Posterior cingulate gyrus (tissue), 11 donors: Measurements from ENCODE around the gene CADPS2.
"Not testable (repeated sequence)": the region's sequence is repeated elsewhere in the genome, so short reads cannot be mapped to it uniquely, and the experiment has no call there.

Experiments used
- DNase-seq, 10 donors: peaks; one replicate each; pipeline versions ENCODE4 v3.0.0 to v3.0.0-alpha.2; 2020 to 2021; ENCODE audit warnings: mixed read lengths in 3 of 10
- intact Hi-C: fragments of 100-400 bp; cut with DNase I; formaldehyde crosslinking; loops from one replicate; pipeline ENCODE4 v1.15.1; 2023

CADPS2 gene

DNA sequence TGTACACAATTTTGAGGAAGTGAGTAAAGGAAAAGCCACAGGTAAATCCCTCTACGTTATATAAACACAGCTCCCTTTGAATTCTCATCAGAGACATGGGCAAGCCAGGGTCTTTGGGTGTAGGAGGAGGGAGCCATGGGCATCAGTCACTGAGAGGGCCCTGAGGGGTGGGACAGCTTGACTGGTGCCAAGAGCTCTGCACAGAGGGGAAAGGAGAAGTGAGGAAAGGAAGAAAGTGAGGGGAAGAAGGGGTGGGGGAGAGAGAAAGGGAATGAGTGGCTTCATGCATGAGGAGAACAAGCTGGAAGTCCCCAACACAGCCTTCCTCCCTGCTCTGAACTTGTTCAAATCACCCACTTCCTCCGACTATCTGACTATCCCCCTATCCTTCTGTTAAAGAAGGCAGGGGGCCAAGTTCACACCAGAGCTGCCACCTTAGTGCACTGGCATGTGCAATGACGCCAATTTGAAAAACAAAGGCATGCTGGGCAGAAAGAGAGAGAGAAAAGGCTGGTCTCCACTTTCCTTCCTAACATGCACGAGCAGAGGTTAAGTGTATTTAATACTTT, 167.2 kb downstream of the CADPS2 start:
- intact Hi-C loops: no loop called here
- no peak for DNase-seq

- DNase-seq: no peak
- intact Hi-C loops: no loop called here
Measured at GRCh38 chr7:122717356-122718089, 168.7 kb downstream of the CADPS2 start.

- no peak for DNase-seq
- intact Hi-C loops: no loop called here
Measured at GRCh38 chr7:122715183-122715582, 171.1 kb downstream of the CADPS2 start.

GRCh38 chr7:122710916-122711315, 175.3 kb downstream of the CADPS2 start:
- no peak for DNase-seq
- intact Hi-C loops: no loop called here

GRCh38 chr7:122709930-122710646, 176.2 kb downstream of the CADPS2 start:
- intact Hi-C loops: no loop called here
- no peak for DNase-seq

DNA sequence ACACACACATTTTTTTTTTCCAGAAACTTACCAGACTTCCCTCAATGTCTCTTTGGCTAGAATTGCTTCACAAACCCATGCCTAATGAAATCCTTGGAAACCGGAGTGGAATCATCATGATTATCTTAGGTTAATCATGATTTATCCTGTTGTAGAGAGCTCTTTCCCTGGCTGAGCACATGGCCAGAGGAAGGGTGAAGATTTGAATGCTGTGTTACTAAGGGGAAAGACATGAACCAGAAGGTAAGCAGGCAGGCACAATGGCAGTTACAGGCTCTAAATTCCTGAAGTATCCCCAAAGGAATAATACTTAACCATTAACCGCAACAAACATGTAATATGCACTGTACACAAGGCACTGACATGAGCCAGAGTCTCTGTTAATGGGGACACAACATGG, 179.4 kb downstream of the CADPS2 start:
- intact Hi-C loops: no loop called here
- no peak for DNase-seq

GRCh38 chr7:122702872-122703510, 183.3 kb downstream of the CADPS2 start, which contains the start of gene RNF148:
RNF148 (minus strand) TSS chr7:122702922; CDS start chr7:122702750, 172 bp downstream.
- no peak for DNase-seq
- intact Hi-C loops: no loop called here

DNA sequence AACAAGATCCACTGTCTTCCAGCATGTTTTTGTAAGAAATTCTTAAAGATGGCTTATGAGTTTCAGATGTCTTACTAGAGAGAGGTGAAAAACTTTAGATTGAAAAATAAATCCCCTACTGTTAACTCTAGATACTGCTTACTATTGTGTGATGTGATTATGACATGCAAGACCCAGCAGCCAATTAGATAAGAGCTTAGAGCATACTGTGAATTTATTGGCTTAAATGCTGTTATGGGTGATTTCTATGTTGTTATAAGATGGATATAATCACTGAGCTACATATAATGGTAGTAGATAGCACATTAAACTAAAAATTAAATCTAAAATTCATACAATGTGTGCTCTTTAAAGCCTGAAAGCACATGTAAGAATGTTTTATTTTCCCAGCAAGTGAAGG, 187.2 kb downstream of the CADPS2 start, which contains the start of gene RNF133:
TSS of gene RNF133 (minus strand) at position 101 of the 400 bp plus-strand sequence. CDS start 199 bp downstream, outside the sequence.
- DNase-seq: no peak
- intact Hi-C loops: no loop called here

- intact Hi-C loops: no loop called here
Measured at GRCh38 chr7:122695816-122696215, 190.4 kb downstream of the CADPS2 start.

GRCh38 chr7:122694697-122695096, 191.6 kb downstream of the CADPS2 start:
- intact Hi-C loops: no loop called here

More at GRCh38 chr7:122695816-122696215, 190.4 kb downstream of the CADPS2 start:
- DNase-seq: no peak

GRCh38 chr7:122692769-122693309, 193.4 kb downstream of the CADPS2 start:
- intact Hi-C loops: no loop called here
- no peak for DNase-seq

More at GRCh38 chr7:122694697-122695096, 191.6 kb downstream of the CADPS2 start:
- no peak for DNase-seq

DNA sequence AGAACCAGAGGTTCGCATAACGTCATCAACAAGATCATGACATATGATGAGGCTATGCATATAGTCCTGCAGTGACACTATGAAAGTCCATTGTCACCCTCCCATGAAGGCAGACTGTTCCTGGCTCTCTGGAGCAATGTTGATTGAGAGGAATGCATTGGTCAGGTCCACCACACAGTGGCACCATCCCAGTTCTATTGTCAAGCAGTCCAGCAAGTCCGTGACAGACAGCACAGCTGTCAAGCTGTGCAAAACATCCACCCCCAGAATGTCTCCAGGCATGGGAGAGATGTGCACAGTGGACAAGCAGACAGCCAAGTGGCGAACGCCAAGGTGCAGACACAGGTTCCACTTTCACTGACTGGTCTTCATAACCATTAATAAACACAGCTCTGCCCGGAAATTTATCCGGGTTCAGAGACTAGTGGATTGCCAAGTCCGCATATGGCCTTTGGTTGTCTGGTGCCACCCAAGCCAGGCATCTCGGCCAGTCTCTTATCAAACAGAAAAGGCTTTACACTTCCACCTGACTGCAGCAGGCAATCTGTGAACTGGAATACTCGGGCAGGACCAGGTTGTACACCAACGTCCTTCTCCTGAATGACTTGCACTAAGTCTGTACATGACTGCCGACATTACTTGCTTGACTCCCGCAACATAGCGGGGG, 194.6 kb downstream of the CADPS2 start:
- intact Hi-C loops: no loop called here

GRCh38 chr7:122689346-122690109, 196.7 kb downstream of the CADPS2 start:
- intact Hi-C loops: no loop called here
- no peak for DNase-seq

More for the DNA sequence above, 194.6 kb downstream of the CADPS2 start:
- DNase-seq: no peak

DNA sequence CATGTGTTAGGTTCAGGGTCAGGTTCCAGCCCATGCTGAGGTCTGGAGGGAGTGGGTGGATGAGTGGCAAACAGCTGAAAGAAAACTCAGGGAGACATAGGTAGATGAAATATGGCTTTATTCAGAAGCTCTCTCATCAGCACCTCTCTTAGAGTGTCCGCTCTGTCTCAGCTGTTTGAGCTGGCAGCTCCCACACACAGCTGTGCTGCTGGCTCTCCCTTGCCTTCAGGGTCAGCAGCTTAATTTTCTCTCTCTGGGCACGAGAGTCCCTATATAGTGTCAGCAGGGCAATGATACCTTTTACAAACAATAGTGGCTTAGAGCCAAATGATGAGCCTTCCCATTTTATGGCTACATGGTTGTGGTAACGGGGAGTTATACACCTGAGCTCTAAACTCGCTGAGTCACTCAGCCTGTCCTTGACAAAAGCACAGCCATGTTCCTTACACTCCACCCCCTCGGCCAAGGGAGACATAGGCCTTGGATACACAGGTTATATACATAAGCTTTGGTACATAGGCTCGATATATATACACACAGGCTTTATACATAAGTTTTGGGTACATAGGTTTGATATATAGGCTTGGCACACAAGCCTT, 197.8 kb downstream of the CADPS2 start:
- intact Hi-C loops: no loop called here
- peak in 1 of 10 donors; percentile 77 for DNase-seq

DNA sequence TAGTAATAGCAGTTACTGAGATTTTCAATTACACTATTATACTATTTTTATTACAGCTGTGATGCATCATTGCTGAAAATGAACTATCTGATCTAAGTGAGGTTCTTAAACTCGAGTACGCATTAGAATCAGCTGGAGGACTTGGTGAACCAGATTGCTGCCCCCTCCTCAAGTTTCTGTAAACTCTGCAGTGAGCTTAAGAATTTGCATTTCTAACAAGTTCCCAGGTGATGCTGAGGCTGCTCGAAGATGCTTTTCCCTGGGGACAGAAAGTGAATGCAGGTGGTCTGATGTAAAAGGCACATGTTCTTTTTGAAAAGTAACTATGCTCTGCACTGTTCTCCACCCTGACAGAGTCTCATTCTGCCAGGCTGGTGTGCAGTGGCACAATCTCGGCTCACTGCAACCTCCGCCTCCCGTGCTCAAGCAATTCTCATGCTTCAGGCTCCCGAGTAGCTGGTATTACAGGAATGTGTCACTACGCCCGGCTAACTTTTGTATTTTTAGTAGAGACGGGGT, 199.8 kb downstream of the CADPS2 start:
- intact Hi-C loops: no loop called here
- DNase-seq: no peak

- intact Hi-C loops: no loop called here
Measured at GRCh38 chr7:122684504-122684903, 201.8 kb downstream of the CADPS2 start.

GRCh38 chr7:122682815-122683550, 203.3 kb downstream of the CADPS2 start:
- intact Hi-C loops: no loop called here
- DNase-seq: no peak

More at GRCh38 chr7:122684504-122684903, 201.8 kb downstream of the CADPS2 start:
- DNase-seq: no peak

DNA sequence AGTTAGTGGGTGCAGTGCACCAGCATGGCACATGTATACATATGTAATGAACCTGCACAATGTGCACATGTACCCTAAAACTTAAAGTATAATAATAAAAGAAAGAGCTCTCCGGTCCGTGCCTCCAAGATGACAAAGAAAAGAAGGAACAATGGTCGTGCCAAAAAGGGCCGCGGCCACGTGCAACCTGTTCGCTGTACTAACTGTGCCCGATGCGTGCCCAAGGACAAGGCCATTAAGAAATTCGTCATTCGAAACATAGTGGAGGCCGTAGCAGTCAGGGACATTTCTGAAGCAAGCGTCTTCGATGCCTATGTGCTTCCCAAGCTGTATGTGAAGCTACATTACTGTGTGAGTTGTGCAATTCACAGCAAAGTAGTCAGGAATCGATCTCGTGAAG, 205.1 kb downstream of the CADPS2 start:
- intact Hi-C loops, DNase-seq: not testable (repeated sequence)
